ENCODE results near the gene MBD1. TPM values are rescaled to one million over a fixed set of nuclear protein-coding genes. Genes with fewer than 3 reads are reported as not detected.

Gene MBD1
- total and polyA plus RNA-seq, 10 of the 15 experiments (the other 5 are each of a cell fraction or from before 2014, with no cell fraction given) = 8.4 to 97.7 (median 59.9) TPM

- in situ Hi-C loops (cut with MboI) (no loop called here), intact Hi-C loops (cut with micrococcal nuclease; ENCODE audit: unreplicated experiment) (loop anchor here (2.0 kb wide), 1 partner anchor 27 kb away; the partner anchor contains the start of gene CXXC1)
- Histone ChIP-seq H3K9me3 (replicated peaks; ENCODE audit: control insufficient read depth, insufficient read depth, low read length) (peaks cover 7% of the 10 kb centered on the region), H4K20me1 (ENCODE audit: control insufficient read depth, insufficient read depth) (no peaks in the 10 kb centered on the region), H3K27me3 (replicated peaks in 1 of 2; ENCODE audit: control insufficient read depth in 2 of 2, insufficient read depth in 2 of 2, low read length in 1 of 2) (no peaks in the 10 kb centered on the region), H2AFZ (ENCODE audit: control insufficient read depth, low read depth, low read length) (no peak overlapping the region), H3K9ac (ENCODE audit: control insufficient read depth, insufficient read depth, low read length) (no peak overlapping the region; the same call in 1 of the 2 replicates), H3K4me1 (ENCODE audit: control insufficient read depth, insufficient read depth, low read length) (peaks cover 69% of the 10 kb centered on the region), H3K27ac (ENCODE audit: control insufficient read depth, insufficient read depth) (peak overlapping the region; percentile 95), H3K36me3 (ENCODE audit: control insufficient read depth in 2 of 2, insufficient read depth in 2 of 2, low read length in 1 of 2) (no peaks in the 10 kb centered on the region), H3K4me3 (no peak overlapping the region), H3K79me2 (ENCODE audit: control insufficient read depth, insufficient read depth, low read length) (no peaks in the 10 kb centered on the region), H3K4me2 (ENCODE audit: control insufficient read depth, insufficient read depth) (peak overlapping the region; percentile 73)
- no peak for TF ChIP-seq KAT2A (conservative IDR thresholded peaks at IDR 0.05; ENCODE audit: control insufficient read depth, low read depth, low read length)
- TF ChIP-seq, protein P1, sequence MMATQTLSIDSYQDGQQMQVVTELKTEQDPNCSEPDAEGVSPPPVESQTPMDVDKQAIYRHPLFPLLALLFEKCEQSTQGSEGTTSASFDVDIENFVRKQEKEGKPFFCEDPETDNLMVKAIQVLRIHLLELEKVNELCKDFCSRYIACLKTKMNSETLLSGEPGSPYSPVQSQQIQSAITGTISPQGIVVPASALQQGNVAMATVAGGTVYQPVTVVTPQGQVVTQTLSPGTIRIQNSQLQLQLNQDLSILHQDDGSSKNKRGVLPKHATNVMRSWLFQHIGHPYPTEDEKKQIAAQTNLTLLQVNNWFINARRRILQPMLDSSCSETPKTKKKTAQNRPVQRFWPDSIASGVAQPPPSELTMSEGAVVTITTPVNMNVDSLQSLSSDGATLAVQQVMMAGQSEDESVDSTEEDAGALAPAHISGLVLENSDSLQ (IDR thresholded peaks at IDR 0.05) = no peak
- no peak for TF ChIP-seq ZBED1 (IDR thresholded peaks at IDR 0.05; ENCODE audit: borderline replicate concordance)
- TF ChIP-seq ZNF274 (IDR thresholded peaks at IDR 0.05; ENCODE audit: insufficient read depth, insufficient read length) = no peak
- no peak for TF ChIP-seq RB1 (IDR thresholded peaks at IDR 0.05; ENCODE audit: borderline replicate concordance)
- no peak for TF ChIP-seq CHD2 (IDR thresholded peaks at IDR 0.05; ENCODE audit: borderline replicate concordance, low read depth, low read length)
- TF ChIP-seq RUNX3 (IDR thresholded peaks at IDR 0.05; ENCODE audit: low read length) = no peak
- no peak for TF ChIP-seq HDAC6 (IDR thresholded peaks at IDR 0.05; ENCODE audit: unreplicated experiment)
- ChIA-PET POLR2A (interaction anchor here (0.9 to 4.5 kb wide), 5 partner anchors 16 to 42 kb away, joined by 3 to 32 read pairs (median 4); partner anchors contain the start of gene MBD1), RAD21 (ENCODE audit: unreplicated experiment) (interaction anchor here (1.1 to 6.6 kb wide), 8 partner anchors 12 to 47 kb away, joined by 3 to 125 read pairs (median 5); partner anchors contain the start of genes CFAP53 and MBD1), SMC1A (ENCODE audit: uncharacterized antibody, unreplicated experiment) (interaction anchor here (0.7 to 8.7 kb wide), 14 partner anchors 12 to 214 kb away, joined by 3 to 145 read pairs (median 6); no protein-coding TSS in a partner anchor), CTCF (interaction anchor here (0.8 to 6.6 kb wide), 8 partner anchors 9 to 96 kb away, joined by 3 to 83 read pairs (median 4); partner anchors contain the start of gene MBD1)
- no peak for DNase-seq (ENCODE audit: low read depth, low spot score)
- no TSS peak for BruUV-seq (replicated peaks)
- 43% methylated on average over 2 of the region's 2 CpGs for WGBS (ENCODE audit: insufficient coverage, insufficient replicate concordance, low lambda C conversion rate, missing lambda C conversion rate)
- no peak for FAIRE-seq
- no peak for ATAC-seq
These were observed 32.6 kb upstream of the MBD1 start for GRCh38 chr18:50313873-50314460.

Measured in GM12878 (cell line).